Loucy (cell line): Measurements from ENCODE around the gene LTBP1.

Experiments
- H2AFZ ChIP-seq: fragments of 200-600 bp; sonication (generic); 2 replicates; pipeline ENCODE4 v1.6.0; 2016; ENCODE audit warnings: antibody characterized with exemption, mild to moderate bottlenecking, low read length, moderate library complexity
- H3F3A ChIP-seq: fragments of 200-600 bp; 2 replicates; pipeline ENCODE4 v1.6.0; 2016; ENCODE audit warnings: antibody characterized with exemption, low read depth, mild to moderate bottlenecking
- H3K27me3 ChIP-seq: fragments of 200-600 bp; sonication (generic); 2 replicates; pipeline ENCODE4 v1.6.1; 2014; ENCODE audit warnings: low read length, mild to moderate bottlenecking; ENCODE audit not compliant: insufficient read depth, poor library complexity, severe bottlenecking
- H3K36me3 ChIP-seq: fragments of 200-600 bp; sonication (generic); 2 replicates; pipeline ENCODE4 v1.6.1; 2016; ENCODE audit warnings: low read length; ENCODE audit not compliant: insufficient read depth
- H3K4me1 ChIP-seq: fragments of 200-600 bp; sonication (generic); 2 replicates; pipeline ENCODE4 v1.5.1; 2014; ENCODE audit warnings: low read length, mild to moderate bottlenecking; ENCODE audit not compliant: insufficient read depth, poor library complexity, severe bottlenecking
- H3K4me2 ChIP-seq: fragments of 200-600 bp; sonication (generic); 2 replicates; pipeline ENCODE4 v1.6.0; 2014; ENCODE audit warnings: antibody characterized with exemption, low read length, low read depth, mild to moderate bottlenecking; ENCODE audit not compliant: poor library complexity, severe bottlenecking
- H3K4me3 ChIP-seq: fragments of 200-600 bp; sonication (generic); 2 replicates; pipeline ENCODE4 v1.5.1; 2014; ENCODE audit warnings: low read length, mild to moderate bottlenecking, mixed read lengths; ENCODE audit not compliant: poor library complexity, severe bottlenecking
- H3K79me2 ChIP-seq: fragments of 200-600 bp; sonication (generic); 2 replicates; pipeline ENCODE4 v1.6.1; 2014; ENCODE audit warnings: low read length; ENCODE audit not compliant: insufficient read depth
- H3K9ac ChIP-seq: fragments of 200-600 bp; sonication (generic); 2 replicates; pipeline ENCODE4 v1.6.0; 2014; ENCODE audit warnings: mild to moderate bottlenecking, low read depth, low read length, moderate library complexity; ENCODE audit not compliant: poor library complexity, severe bottlenecking
- H3K9me2 ChIP-seq: fragments of 200-600 bp; sonication (generic); replicated peaks from 2 replicates; pipeline ENCODE4 v1.6.1; 2016; ENCODE audit warnings: low read depth, low read length, mixed read lengths
- H3K9me3 ChIP-seq: fragments of 200-600 bp; sonication (generic); 2 replicates; pipeline ENCODE4 v1.6.1; 2014; ENCODE audit warnings: mild to moderate bottlenecking, antibody characterized with exemption, low read length, low read depth; ENCODE audit not compliant: insufficient read depth
- H4K20me1 ChIP-seq: fragments of 200-600 bp; sonication (generic); 2 replicates; pipeline ENCODE4 v1.6.0; 2014; ENCODE audit warnings: antibody characterized with exemption, low read length, mild to moderate bottlenecking; ENCODE audit not compliant: insufficient read depth, poor library complexity, severe bottlenecking
- EZH2phosphoT487 ChIP-seq: fragments of 200-600 bp; IDR thresholded peaks from 2 replicates; pipeline ENCODE4 v1.6.1; 2018; ENCODE audit warnings: antibody characterized with exemption, mild to moderate bottlenecking, moderate library complexity, borderline replicate concordance
- TF ChIP-seq, protein P1 (sequence below): fragments of 200-600 bp; sonication (generic); conservative IDR thresholded peaks from 2 replicates; pipeline ENCODE4 v1.5.1; 2014; ENCODE audit warnings: mild to moderate bottlenecking, antibody characterized with exemption, low read length

The LTBP1 gene

DNA sequence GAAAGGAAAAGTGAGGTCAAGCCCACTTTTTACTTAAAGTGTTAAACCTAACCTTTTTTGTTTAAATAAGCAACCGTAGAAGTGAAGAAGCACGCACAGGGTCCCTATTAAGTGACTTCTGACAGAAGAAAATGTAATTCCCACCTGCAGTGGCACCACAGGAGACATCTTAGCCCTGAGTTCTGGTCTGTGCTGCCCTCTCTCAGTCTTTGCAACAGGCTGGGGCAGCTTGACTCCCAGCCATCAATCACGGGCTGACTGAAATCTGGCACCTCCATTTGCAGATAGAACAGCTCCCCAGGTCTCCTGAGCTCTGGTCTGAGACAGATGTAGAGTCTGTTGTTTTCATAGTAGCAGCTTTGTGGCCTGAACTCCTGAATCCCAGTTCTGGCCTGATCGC, 170.0 kb downstream of the LTBP1 start:
- no peaks in the 10 kb centered on the region for H3K9me2 ChIP-seq
- no peak overlapping the region for H3K4me3 ChIP-seq
- H3F3A ChIP-seq, result no peaks in the 10 kb centered on the region
- H3K79me2 ChIP-seq, result no peaks in the 10 kb centered on the region
- no peaks in the 10 kb centered on the region for H3K27me3 ChIP-seq
- H3K9ac ChIP-seq, result no peak overlapping the region
- H3K4me1 ChIP-seq, result peaks cover 11% of the 10 kb centered on the region
- no peaks in the 10 kb centered on the region for H3K9me3 ChIP-seq
- TF ChIP-seq, protein P1, sequence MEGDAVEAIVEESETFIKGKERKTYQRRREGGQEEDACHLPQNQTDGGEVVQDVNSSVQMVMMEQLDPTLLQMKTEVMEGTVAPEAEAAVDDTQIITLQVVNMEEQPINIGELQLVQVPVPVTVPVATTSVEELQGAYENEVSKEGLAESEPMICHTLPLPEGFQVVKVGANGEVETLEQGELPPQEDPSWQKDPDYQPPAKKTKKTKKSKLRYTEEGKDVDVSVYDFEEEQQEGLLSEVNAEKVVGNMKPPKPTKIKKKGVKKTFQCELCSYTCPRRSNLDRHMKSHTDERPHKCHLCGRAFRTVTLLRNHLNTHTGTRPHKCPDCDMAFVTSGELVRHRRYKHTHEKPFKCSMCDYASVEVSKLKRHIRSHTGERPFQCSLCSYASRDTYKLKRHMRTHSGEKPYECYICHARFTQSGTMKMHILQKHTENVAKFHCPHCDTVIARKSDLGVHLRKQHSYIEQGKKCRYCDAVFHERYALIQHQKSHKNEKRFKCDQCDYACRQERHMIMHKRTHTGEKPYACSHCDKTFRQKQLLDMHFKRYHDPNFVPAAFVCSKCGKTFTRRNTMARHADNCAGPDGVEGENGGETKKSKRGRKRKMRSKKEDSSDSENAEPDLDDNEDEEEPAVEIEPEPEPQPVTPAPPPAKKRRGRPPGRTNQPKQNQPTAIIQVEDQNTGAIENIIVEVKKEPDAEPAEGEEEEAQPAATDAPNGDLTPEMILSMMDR, result no peak
- no peak for TF ChIP-seq EZH2phosphoT487
- H3K4me2 ChIP-seq, result no peak overlapping the region
- H4K20me1 ChIP-seq, result no peaks in the 10 kb centered on the region
- no peak overlapping the region for H2AFZ ChIP-seq
- H3K36me3 ChIP-seq, result no peaks in the 10 kb centered on the region

DNA sequence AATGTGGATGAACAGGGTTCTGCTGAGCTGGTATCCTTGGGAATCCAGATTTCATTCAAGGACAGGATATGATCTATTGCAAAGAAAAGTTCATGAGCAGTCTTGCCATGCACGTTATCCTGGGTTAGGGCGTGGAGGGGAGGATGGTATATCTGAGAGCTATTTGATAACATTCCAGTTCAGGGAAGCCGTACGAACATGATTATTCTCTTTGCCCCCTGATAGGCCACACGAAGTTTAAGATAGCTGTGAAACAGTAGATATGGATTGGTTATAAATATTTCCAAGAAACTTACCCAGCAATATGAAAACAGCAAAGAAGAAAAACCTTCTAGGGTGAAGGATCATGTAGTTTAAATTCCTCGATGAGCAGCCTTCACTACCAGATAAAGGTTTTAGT, 171.9 kb downstream of the LTBP1 start:
- Histone ChIP-seq H2AFZ (no peak overlapping the region), H3F3A (peaks cover 7% of the 10 kb centered on the region; the same call in 1 of the 2 replicates), H3K9ac (no peak overlapping the region), H3K4me1 (peaks cover 27% of the 10 kb centered on the region), H3K9me3 (no peaks in the 10 kb centered on the region), H4K20me1 (no peaks in the 10 kb centered on the region), H3K36me3 (no peaks in the 10 kb centered on the region), H3K9me2 (no peaks in the 10 kb centered on the region), H3K4me3 (no peak overlapping the region), H3K27me3 (no peaks in the 10 kb centered on the region), H3K79me2 (no peaks in the 10 kb centered on the region), H3K4me2 (no peak overlapping the region)
- TF ChIP-seq, protein P1, result no peak
- no peak for TF ChIP-seq EZH2phosphoT487

DNA sequence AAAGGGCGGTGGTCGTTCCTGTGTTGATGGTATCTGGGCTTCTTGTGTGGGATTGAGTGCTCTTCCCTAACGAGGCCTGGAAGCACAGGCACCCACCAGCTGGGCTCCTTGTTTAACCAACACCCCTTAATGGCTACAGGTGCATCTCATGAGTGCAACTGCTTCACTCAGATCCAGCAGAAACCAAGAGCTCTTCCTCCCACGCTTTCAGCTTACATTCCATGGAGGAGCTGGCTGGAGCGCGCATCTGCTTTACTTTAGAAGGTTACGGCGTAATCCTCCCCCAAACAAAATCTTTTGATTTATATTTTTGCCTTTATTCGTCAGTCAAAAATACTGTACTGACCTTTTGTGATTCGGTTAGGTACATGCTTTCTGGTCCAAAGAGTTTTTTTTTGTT, 174.7 kb downstream of the LTBP1 start:
- peaks cover 7% of the 10 kb centered on the region; the same call in 1 of the 2 replicates for H3F3A ChIP-seq
- H3K79me2 ChIP-seq, result no peaks in the 10 kb centered on the region
- no peak overlapping the region for H2AFZ ChIP-seq
- H3K9me3 ChIP-seq, result no peaks in the 10 kb centered on the region
- no peak overlapping the region for H3K9ac ChIP-seq
- no peak overlapping the region for H3K4me3 ChIP-seq
- no peaks in the 10 kb centered on the region for H3K27me3 ChIP-seq
- TF ChIP-seq EZH2phosphoT487, result no peak
- TF ChIP-seq, protein P1, result no peak
- no peaks in the 10 kb centered on the region for H3K9me2 ChIP-seq
- H3K4me1 ChIP-seq, result peaks cover 42% of the 10 kb centered on the region
- H3K4me2 ChIP-seq, result no peak overlapping the region
- no peaks in the 10 kb centered on the region for H4K20me1 ChIP-seq
- no peaks in the 10 kb centered on the region for H3K36me3 ChIP-seq
